Ishikawa (cell line): ENCODE results near the gene CCDC86.

Source experiments
- EGR1 ChIP-seq: IDR thresholded peaks from 2 replicates; pipeline ENCODE4 v1.6.1; 2012
- EP300 ChIP-seq: IDR thresholded peaks from 2 replicates; pipeline ENCODE4 v1.6.1; 2012; ENCODE audit warnings: borderline replicate concordance
- MAX ChIP-seq: IDR thresholded peaks from 2 replicates; pipeline ENCODE4 v1.6.1; 2012
- REST ChIP-seq: IDR thresholded peaks from 2 replicates; pipeline ENCODE4 v1.6.1; 2012; ENCODE audit warnings: low read depth, mild to moderate bottlenecking
- ZBTB7A ChIP-seq: IDR thresholded peaks from 2 replicates; pipeline ENCODE4 v1.6.1; 2012; ENCODE audit warnings: low read depth

GRCh38 chr11:60860943-60861342 is 19.0 kb downstream of the CCDC86 start:
- TF ChIP-seq EP300 = no peak
- TF ChIP-seq MAX = no peak
- no peak for TF ChIP-seq REST
- no peak for TF ChIP-seq ZBTB7A
- TF ChIP-seq EGR1 = no peak
